ENCODE data around the gene CEP85L. TPM values are rescaled to one million over a fixed set of nuclear protein-coding genes. Genes with fewer than 3 reads are reported as not detected.

The CEP85L gene
- total and polyA plus RNA-seq, 4 experiments from 2014 or later: 32.7 to 71.1 (median 50.4) TPM

DNA sequence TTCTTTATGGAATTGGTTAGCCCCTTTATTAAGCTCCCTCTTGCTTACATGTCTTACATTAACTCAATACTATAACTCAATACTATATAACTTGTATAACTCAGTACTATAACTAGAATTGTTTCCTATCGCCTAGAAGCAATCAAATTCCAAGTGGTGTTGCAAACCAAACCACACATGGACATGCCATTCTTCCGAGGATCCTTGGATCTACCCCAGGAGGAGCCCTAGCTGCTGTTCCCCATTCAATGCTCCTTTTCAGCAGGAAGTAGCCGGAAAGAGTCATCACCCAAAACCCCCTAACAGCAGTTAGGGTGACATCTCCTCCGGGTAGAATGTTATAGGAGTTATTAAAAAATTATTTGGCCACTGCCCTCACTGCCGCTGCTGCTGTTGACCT, 62.8 kb downstream of the CEP85L start:
- no peaks in the 10 kb centered on the region for H3K9me3 Mint-ChIP-seq
- no peak overlapping the region for H3K27ac ChIP-seq (ENCODE audit: low read depth, low read length)
- POLR2A ChIA-PET (ENCODE audit: partially characterized antibody): no interaction called here
- no peak overlapping the region for H3K4me3 Mint-ChIP-seq
- H3K4me1 ChIP-seq (ENCODE audit: insufficient read depth, low read length): no peaks in the 10 kb centered on the region
- no peaks in the 10 kb centered on the region for H3K9me3 ChIP-seq (ENCODE audit: control insufficient read depth in 1 of 2, low read length in 2 of 2)
- intact Hi-C loops (cut with micrococcal nuclease): no loop called here
- DNase-seq: no peak
- H3K27ac Mint-ChIP-seq: peak overlapping the region in 6 of 7 donors; percentile 43 to 80 (median 66)
- CTCF ChIA-PET (ENCODE audit: partially characterized antibody): interaction anchor here (0.6 kb wide), 1 partner anchor 8 kb away, joined by 3 read pairs; no protein-coding TSS in a partner anchor
- peaks cover 32 to 64% (median 40%) of the 10 kb centered on the region in 4 donors for H3K4me1 Mint-ChIP-seq
- H3K36me3 ChIP-seq (ENCODE audit: insufficient read depth, low read length): no peaks in the 10 kb centered on the region
- H3K27me3 ChIP-seq (ENCODE audit: insufficient read depth, low read length): no peaks in the 10 kb centered on the region
- H3K27me3 Mint-ChIP-seq: no peaks in the 10 kb centered on the region
- peaks cover 23 to 33% of the 10 kb centered on the region in 2 donors for H3K36me3 Mint-ChIP-seq
- no peak overlapping the region for H3K4me3 ChIP-seq (ENCODE audit: low read length in 2 of 2)

DNA sequence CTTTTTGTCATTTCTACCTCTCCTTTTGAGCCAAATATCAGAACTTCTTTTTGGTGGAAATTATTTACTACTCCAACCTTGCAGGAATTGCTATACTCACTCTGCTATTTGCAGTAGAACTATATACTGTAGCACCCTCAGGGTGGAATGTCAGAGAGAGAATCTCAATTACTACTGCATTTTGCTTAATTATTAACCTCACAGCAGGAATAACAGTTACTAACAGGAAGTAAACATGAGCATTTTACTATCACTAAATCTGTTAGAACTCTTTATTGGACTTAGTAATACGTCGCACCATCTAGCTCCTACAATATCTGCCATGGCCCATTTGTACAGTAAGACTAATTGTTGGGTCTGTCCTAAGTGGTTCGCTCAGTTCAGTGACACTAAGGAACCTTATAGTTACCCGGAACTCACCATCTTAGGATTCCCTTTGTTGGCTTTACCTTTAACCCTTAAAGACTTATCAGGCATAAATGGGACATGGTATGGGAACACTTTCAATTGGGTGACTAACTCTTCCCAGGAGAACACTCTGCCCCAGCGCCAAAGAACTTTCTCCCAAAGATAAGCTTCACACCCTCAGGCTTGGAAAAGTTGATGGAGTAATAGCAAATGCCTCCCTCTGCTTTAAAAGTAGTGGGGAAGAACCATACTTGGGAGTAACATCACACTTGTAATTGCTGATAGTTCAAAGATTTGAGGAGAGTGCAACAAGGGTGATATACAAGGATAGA, 64.5 kb downstream of the CEP85L start:
- no peaks in the 10 kb centered on the region for H3K27me3 Mint-ChIP-seq
- H3K9me3 Mint-ChIP-seq: no peaks in the 10 kb centered on the region
- peaks cover 27 to 36% of the 10 kb centered on the region in 2 donors for H3K36me3 Mint-ChIP-seq
- peaks cover 27 to 63% (median 38%) of the 10 kb centered on the region in 4 donors for H3K4me1 Mint-ChIP-seq
- intact Hi-C loops (cut with micrococcal nuclease): no loop called here
- no peak overlapping the region for H3K4me3 ChIP-seq (ENCODE audit: low read length in 2 of 2)
- no peak for DNase-seq
- CTCF ChIA-PET (ENCODE audit: partially characterized antibody): no interaction called here
- H3K4me1 ChIP-seq (ENCODE audit: insufficient read depth, low read length): no peaks in the 10 kb centered on the region
- POLR2A ChIA-PET (ENCODE audit: partially characterized antibody): interaction anchor here (0.6 kb wide), 1 partner anchor 1213 kb away, joined by 3 read pairs; no protein-coding TSS in a partner anchor
- no peaks in the 10 kb centered on the region for H3K36me3 ChIP-seq (ENCODE audit: insufficient read depth, low read length)
- no peaks in the 10 kb centered on the region for H3K9me3 ChIP-seq (ENCODE audit: control insufficient read depth in 1 of 2, low read length in 2 of 2)
- H3K27ac ChIP-seq (ENCODE audit: low read depth, low read length): no peak overlapping the region
- H3K4me3 Mint-ChIP-seq: no peak overlapping the region
- peak overlapping the region in 5 of 7 donors; percentile 13 to 81 (median 74) for H3K27ac Mint-ChIP-seq
- H3K27me3 ChIP-seq (ENCODE audit: insufficient read depth, low read length): no peaks in the 10 kb centered on the region

DNA sequence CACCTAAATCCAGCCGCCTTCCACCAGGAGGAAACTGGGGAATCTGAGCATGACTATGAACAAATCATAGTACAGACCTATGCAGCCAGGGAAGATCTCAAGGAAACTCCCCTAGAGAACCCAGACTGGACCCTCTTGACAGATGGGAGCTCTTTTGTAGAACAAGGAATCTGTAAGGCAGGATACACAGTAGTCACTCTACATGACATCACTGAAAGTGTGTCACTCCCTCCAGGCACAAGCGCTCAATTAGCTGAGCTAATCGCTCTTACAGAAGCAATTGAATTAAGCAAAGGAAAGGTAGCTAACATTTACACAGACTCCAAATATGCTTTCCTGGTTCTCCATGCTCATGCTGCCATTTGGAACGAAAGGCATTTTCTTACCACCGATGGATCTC, 66.5 kb downstream of the CEP85L start:
- Mint-ChIP-seq H3K4me1 (peaks cover 24 to 55% (median 31%) of the 10 kb centered on the region in 4 donors), H3K36me3 (peaks cover 39 to 42% of the 10 kb centered on the region in 2 donors), H3K27me3 (no peaks in the 10 kb centered on the region), H3K4me3 (no peak overlapping the region), H3K9me3 (peaks cover 0 to 12% (median 9%) of the 10 kb centered on the region in 8 donors), H3K27ac (peak overlapping the region in 4 of 7 donors; percentile 6 to 69 (median 46))
- Histone ChIP-seq H3K4me1 (ENCODE audit: insufficient read depth, low read length) (no peaks in the 10 kb centered on the region), H3K27ac (ENCODE audit: low read depth, low read length) (no peak overlapping the region), H3K4me3 (ENCODE audit: low read length in 2 of 2) (no peak overlapping the region), H3K9me3 (ENCODE audit: control insufficient read depth in 1 of 2, low read length in 2 of 2) (no peaks in the 10 kb centered on the region), H3K36me3 (ENCODE audit: insufficient read depth, low read length) (no peaks in the 10 kb centered on the region), H3K27me3 (ENCODE audit: insufficient read depth, low read length) (no peaks in the 10 kb centered on the region)
- intact Hi-C loops (cut with micrococcal nuclease): no loop called here
- POLR2A ChIA-PET (ENCODE audit: partially characterized antibody): no interaction called here
- DNase-seq: no peak
- CTCF ChIA-PET (ENCODE audit: partially characterized antibody): interaction anchor here (0.8 to 1.8 kb wide), 4 partner anchors 20 to 144 kb away, joined by 3 to 9 read pairs (median 3); no protein-coding TSS in a partner anchor

DNA sequence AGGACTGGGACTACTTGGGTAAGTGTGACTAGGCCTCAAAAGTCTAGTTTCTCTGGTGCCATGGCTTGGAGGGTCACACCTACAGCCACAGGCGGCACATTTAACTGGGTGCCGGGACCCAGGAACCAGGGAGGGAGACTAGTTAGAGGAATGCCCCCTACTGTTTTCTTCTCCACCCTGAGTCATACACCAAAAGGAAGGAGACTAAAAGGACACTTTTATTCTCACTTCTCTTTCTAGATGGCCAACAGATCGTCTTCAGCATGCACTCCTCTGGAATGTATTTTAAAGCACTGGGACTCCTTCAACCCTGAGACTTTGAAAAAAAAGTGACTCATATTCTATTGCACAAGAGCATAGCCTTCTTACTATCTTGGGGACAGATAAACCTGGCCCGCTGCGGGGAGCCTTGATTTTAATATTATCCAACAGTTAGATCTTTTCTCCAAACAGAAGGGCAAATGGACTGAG, 69.9 kb downstream of the CEP85L start:
- ChIA-PET CTCF (ENCODE audit: partially characterized antibody) (interaction anchor here (1.0 to 3.5 kb wide), 5 partner anchors 12 to 296 kb away, joined by 3 to 28 read pairs (median 12); no protein-coding TSS in a partner anchor), POLR2A (ENCODE audit: partially characterized antibody) (no interaction called here)
- peak overlapping the region in 5 of 7 donors; percentile 30 to 91 (median 75) for H3K27ac Mint-ChIP-seq
- no peaks in the 10 kb centered on the region for H3K27me3 Mint-ChIP-seq
- peaks cover 58% of the 10 kb centered on the region in 2 donors for H3K36me3 Mint-ChIP-seq
- H3K27me3 ChIP-seq (ENCODE audit: insufficient read depth, low read length): no peaks in the 10 kb centered on the region
- no peaks in the 10 kb centered on the region for H3K36me3 ChIP-seq (ENCODE audit: insufficient read depth, low read length)
- H3K9me3 ChIP-seq (ENCODE audit: control insufficient read depth in 1 of 2, low read length in 2 of 2): peaks cover 0 to 5% of the 10 kb centered on the region in 2 donors
- peaks cover 0 to 43% (median 39%) of the 10 kb centered on the region in 8 donors for H3K9me3 Mint-ChIP-seq
- no peak overlapping the region for H3K27ac ChIP-seq (ENCODE audit: low read depth, low read length)
- no peak overlapping the region for H3K4me3 ChIP-seq (ENCODE audit: low read length in 2 of 2)
- no peak for DNase-seq
- no peaks in the 10 kb centered on the region for H3K4me1 ChIP-seq (ENCODE audit: insufficient read depth, low read length)
- H3K4me1 Mint-ChIP-seq: peaks cover 9 to 24% (median 14%) of the 10 kb centered on the region in 4 donors
- no peak overlapping the region for H3K4me3 Mint-ChIP-seq
- intact Hi-C loops (cut with micrococcal nuclease): loop anchor here (1.0 kb wide), 2 partner anchors 298 to 605 kb away; no protein-coding TSS in a partner anchor

DNA sequence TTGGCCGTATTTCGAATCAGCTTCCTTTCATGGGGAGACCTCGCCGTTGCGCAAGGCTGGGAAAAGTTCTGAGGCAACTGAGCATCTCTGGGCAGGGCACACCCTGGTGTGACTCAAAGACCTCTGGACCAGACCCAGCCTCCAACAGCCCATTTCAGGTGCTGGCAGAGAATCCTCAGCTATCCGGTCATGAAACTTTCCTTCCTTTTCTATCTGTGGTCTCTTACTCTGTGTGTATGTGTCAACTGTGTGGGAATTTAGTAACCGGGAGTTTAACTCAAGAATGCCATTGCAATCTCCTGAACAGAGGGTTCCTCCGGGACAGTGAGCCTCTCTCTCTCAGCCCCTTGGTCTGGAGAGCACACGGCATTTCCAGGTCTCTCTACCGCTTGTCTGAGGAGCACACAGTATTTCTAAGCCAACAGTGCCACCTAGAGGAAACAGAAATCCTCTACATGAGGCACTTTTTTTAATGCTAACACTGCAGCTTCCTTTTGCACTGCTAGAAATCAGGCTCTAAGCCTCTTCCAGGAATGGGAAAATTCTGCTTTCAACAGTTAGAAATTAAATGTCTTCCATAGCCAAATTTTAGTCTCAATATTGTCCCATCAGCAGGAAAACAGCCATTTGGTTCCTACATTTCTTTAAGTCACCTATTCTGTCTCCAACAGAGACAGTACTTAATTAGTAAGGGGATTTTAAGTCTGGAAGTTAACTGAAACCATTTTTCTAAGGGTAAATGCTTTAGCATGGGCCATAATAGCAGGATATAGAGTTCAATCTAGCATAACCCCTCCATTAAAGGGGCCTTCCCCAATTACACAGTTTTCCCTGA, 70.6 kb downstream of the CEP85L start:
- intact Hi-C loops (cut with micrococcal nuclease): loop anchor here (1.0 kb wide), 2 partner anchors 298 to 605 kb away; no protein-coding TSS in a partner anchor
- Mint-ChIP-seq H3K4me1 (peaks cover 7 to 20% (median 12%) of the 10 kb centered on the region in 4 donors), H3K27ac (peak overlapping the region; percentile 30 to 91 (median 76)), H3K36me3 (peaks cover 62 to 64% of the 10 kb centered on the region in 2 donors), H3K27me3 (no peaks in the 10 kb centered on the region), H3K4me3 (peak overlapping the region in 1 of 8 donors; percentile 21), H3K9me3 (peaks cover 4 to 49% (median 46%) of the 10 kb centered on the region in 8 donors)
- ChIA-PET POLR2A (ENCODE audit: partially characterized antibody) (interaction anchor here (1.2 kb wide), 1 partner anchor 15 kb away, joined by 4 read pairs; no protein-coding TSS in a partner anchor), CTCF (ENCODE audit: partially characterized antibody) (interaction anchor here (0.6 to 3.5 kb wide), 16 partner anchors 7 to 606 kb away, joined by 3 to 28 read pairs (median 4); no protein-coding TSS in a partner anchor)
- Histone ChIP-seq H3K9me3 (ENCODE audit: control insufficient read depth in 1 of 2, low read length in 2 of 2) (peaks cover 0 to 9% of the 10 kb centered on the region in 2 donors), H3K27me3 (ENCODE audit: insufficient read depth, low read length) (no peaks in the 10 kb centered on the region), H3K4me1 (ENCODE audit: insufficient read depth, low read length) (no peaks in the 10 kb centered on the region), H3K27ac (ENCODE audit: low read depth, low read length) (no peak overlapping the region), H3K36me3 (ENCODE audit: insufficient read depth, low read length) (no peaks in the 10 kb centered on the region), H3K4me3 (ENCODE audit: low read length in 2 of 2) (no peak overlapping the region)
- peak in 4 of 5 donors; percentile 18 to 43 (median 40) for DNase-seq

DNA sequence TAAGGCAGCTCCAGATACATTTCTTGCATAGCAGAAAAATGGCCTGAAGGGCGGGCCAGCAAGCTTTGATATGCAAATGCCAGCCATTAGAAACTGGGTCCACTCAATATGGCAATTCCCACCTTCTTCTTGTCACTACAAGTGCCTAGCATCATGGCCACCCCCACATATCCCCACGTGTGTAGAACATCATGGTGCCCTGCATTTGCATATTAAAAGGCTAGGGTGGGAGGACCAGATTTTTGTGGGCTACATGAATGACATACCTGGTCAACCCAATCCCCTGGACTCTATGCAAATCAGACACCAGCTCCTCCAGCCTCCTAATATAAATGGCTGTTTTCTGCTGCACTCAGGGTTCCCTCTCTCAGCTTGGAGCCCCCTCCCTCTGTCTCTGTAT, 71.6 kb downstream of the CEP85L start:
- Mint-ChIP-seq H3K27me3 (no peaks in the 10 kb centered on the region), H3K36me3 (peaks cover 72% of the 10 kb centered on the region in 2 donors), H3K27ac (no peak overlapping the region), H3K9me3 (peaks cover 4 to 60% (median 55%) of the 10 kb centered on the region in 8 donors), H3K4me1 (peaks cover 7 to 12% (median 9%) of the 10 kb centered on the region in 4 donors), H3K4me3 (no peak overlapping the region)
- CTCF ChIA-PET (ENCODE audit: partially characterized antibody): interaction anchor here (0.6 to 3.5 kb wide), 18 partner anchors 8 to 605 kb away, joined by 3 to 28 read pairs (median 4); no protein-coding TSS in a partner anchor
- Histone ChIP-seq H3K27me3 (ENCODE audit: insufficient read depth, low read length) (no peaks in the 10 kb centered on the region), H3K9me3 (ENCODE audit: control insufficient read depth in 1 of 2, low read length in 2 of 2) (peaks cover 0 to 16% of the 10 kb centered on the region in 2 donors), H3K27ac (ENCODE audit: low read depth, low read length) (no peak overlapping the region), H3K4me1 (ENCODE audit: insufficient read depth, low read length) (no peaks in the 10 kb centered on the region), H3K4me3 (ENCODE audit: low read length in 2 of 2) (no peak overlapping the region), H3K36me3 (ENCODE audit: insufficient read depth, low read length) (peaks cover 3% of the 10 kb centered on the region)
- intact Hi-C loops (cut with micrococcal nuclease): no loop called here
- DNase-seq: no peak
- POLR2A ChIA-PET (ENCODE audit: partially characterized antibody): interaction anchor here (1.2 kb wide), 1 partner anchor 14 kb away, joined by 4 read pairs; no protein-coding TSS in a partner anchor
